DOHH2 (cell line): ENCODE results near the gene PLA1A.

ENCODE experiments used
- CTCF ChIP-seq: fragments of 200-600 bp; sonication (generic); IDR thresholded peaks from one replicate; pipeline ENCODE4 v1.5.1; 2014; ENCODE audit warnings: antibody characterized with exemption, mild to moderate bottlenecking, low read depth, low read length; ENCODE audit not compliant: poor library complexity, severe bottlenecking
- EZH2phosphoT487 ChIP-seq: fragments of 200-600 bp; sonication (generic); IDR thresholded peaks from 2 replicates; pipeline ENCODE4 v1.6.1; 2017; ENCODE audit warnings: borderline replicate concordance, mild to moderate bottlenecking, antibody characterized with exemption, low read length, moderate library complexity, mixed read lengths

DNA sequence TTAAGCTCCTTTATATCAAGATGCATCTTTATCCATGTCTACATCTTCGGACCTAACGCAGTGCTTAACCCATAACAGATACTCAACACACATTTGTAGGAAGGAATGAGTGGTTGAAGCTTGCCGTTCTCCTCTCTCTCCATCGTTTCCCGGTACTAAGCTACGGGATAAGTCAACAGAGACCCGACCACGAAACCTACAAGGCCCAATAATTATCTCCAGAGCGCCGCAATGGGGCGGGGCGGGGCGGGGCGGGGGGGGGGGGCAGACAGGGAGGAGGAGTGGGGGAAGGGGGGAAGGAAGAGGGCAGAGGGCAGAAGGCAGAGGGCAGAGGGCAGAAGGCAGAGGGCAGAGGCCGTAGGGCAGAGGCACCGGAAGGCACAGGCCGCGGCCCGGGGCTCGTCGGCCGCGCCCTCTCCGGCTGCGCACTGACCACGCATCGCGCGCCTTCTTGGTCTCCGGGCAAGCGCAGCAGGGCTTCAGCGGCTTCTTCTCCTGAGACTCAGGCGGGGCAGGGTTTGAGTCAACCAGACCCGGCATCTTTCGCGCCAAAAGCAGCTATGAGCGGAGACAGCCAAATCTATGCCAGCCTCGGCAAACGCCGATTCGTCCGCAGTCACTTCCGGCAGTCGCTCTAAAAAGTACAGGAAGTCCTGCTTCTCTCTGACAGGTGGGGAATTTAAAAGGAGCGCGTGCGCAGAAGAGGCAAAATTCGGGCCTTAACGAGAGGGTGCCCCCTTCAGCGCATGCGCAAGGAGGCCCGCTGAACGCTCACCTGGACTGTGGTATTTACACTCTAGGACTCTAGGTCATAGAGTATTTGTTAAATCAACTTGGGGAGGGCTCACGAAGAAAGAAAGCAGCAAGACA is 79.3 kb downstream of the PLA1A start, which contains the start of gene COX17:
- TF ChIP-seq CTCF (no peak), EZH2phosphoT487 (no peak)
